Omental fat pad (tissue), 4 donors: ENCODE data around the gene PPP1R13B. TPM values are rescaled to one million over a fixed set of nuclear protein-coding genes. Genes with fewer than 3 reads are reported as not detected.

ENCODE experiments used
- ATAC-seq: fragments of 150-250 bp; one replicate; pipeline ENCODE4 v1.9.1; 2016; ENCODE audit warnings: mild to moderate bottlenecking, moderate library complexity; ENCODE audit not compliant: low FRiP score
- DNase-seq: peaks from one replicate; pipeline ENCODE4 v3.0.0-alpha.2; 2019; ENCODE audit warnings: low spot score
- small RNA-seq: library from RNA; depleted of rRNA; stranded (forward); fragments of <200 nt; gene quantifications from one replicate; pipeline ENCODE3, GENCODE V24; 2016
- total RNA-seq, 4 donors: library from RNA; depleted of rRNA; stranded (reverse); fragments of >200 nt; gene quantifications; one replicate each; pipeline ENCODE4 v1.1.0, GENCODE V29; 2016
- TF ChIP-seq, protein P1 (sequence below), 3 donors: fragments of 450-650 bp; IDR thresholded peaks; one replicate each; pipeline ENCODE4 v1.5.1; 2016 to 2017; ENCODE audit warnings: antibody characterized with exemption in 3 of 3, mild to moderate bottlenecking in 3 of 3, moderate library complexity in 2 of 3

The PPP1R13B gene
- total RNA-seq, 4 donors from 2014 or later = 9.7 to 31.1 (median 15.0) TPM

DNA sequence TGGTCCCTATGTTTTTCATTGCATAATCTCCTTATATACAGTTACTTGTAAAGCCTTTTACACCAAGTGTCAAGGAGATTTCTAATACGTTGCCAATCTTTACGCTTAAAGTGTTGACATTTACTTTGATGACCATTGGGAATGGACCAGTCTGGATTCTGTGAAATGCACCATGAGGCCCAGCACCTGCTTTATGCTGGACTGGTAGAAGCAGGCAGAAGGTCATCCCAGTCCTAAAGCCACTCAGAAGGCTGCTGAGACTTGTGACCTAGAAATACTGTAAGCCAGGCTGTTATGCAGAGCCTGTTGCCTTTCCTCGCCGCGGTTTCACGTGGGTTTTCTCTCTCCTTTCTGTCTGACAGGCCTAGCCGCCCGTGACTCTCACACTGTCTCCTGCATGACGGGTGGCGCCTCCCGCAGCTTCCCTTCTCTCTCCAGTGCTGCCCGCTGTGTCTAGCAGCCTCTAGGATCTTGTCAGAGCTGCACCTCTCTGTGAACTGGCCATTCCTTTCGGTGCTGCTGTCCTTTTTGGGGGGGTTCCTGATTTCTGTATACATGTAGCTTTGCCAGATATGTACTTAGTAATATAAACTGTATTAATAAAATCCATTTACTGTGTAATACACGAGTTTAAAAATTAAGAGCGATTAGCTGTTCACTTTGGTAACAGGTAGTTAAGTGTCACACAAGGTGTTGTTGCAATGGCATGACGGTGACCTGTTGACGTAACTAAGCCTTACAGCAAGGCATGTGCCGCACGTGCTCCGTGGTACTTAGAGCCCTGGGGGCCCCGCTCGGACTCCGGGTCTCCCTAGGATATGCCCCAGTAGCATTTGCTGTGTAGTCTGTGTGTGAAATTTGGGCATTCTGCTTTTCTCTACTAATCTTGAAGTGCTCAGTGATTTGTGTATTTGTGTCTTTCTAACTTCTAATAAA, 161.8 kb downstream of the PPP1R13B start:
- TF ChIP-seq, protein P1, sequence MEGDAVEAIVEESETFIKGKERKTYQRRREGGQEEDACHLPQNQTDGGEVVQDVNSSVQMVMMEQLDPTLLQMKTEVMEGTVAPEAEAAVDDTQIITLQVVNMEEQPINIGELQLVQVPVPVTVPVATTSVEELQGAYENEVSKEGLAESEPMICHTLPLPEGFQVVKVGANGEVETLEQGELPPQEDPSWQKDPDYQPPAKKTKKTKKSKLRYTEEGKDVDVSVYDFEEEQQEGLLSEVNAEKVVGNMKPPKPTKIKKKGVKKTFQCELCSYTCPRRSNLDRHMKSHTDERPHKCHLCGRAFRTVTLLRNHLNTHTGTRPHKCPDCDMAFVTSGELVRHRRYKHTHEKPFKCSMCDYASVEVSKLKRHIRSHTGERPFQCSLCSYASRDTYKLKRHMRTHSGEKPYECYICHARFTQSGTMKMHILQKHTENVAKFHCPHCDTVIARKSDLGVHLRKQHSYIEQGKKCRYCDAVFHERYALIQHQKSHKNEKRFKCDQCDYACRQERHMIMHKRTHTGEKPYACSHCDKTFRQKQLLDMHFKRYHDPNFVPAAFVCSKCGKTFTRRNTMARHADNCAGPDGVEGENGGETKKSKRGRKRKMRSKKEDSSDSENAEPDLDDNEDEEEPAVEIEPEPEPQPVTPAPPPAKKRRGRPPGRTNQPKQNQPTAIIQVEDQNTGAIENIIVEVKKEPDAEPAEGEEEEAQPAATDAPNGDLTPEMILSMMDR (IDR thresholded peaks at IDR 0.05) = no peak
- no peak for ATAC-seq
- no peak for DNase-seq

DNA sequence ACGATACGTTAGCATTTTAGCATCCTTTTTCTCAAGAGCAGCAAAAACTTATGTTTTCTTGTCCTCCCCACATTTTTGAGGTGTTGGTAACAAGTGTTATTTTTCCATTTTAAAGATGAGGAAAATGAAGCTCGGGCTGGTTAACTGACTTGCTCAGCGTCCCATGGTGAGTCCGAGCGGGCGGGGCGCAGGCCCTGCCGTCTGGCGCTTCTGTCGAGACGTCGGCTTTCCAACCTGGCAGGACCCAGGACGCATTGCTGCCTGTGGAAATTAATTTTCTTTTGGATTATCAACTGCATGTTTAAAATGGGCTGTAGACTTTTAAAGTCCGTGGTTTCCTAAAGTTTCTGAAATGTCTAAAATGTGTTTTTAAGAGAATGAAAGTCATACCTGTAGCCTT, 162.5 kb downstream of the PPP1R13B start:
- DNase-seq (no peak), ATAC-seq (no peak)
- TF ChIP-seq, protein P1 (IDR thresholded peaks at IDR 0.05) = no peak

DNA sequence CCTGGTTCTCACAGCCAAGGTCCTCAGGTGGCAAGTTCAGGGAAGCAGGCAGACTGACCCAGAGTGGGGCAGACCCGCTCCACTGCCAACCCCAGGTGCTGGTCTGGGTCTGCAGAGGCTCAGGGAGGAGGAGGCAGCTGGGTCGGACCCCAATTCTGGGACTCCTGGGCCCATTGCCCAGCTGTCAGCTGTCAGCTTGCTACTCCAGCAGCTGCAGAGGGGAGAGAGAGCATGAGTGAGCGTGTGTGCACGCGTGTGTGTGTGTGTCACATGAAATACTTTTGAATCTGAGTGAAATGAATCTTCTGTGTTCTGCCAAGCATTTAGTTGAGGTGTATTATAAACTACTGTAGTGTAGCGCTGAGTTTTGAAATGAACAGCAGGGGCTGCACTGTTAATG, 162.9 kb downstream of the PPP1R13B start:
- DNase-seq (no peak), ATAC-seq (no peak)
- TF ChIP-seq, protein P1 (IDR thresholded peaks at IDR 0.05) = no peak

Small RNAs within 50 kb of the gene (small RNA-seq; reads per million reads assigned to genes)
- gene RF00019 = not detected
- gene RF00280 = not detected

Other genes starting within 250 kb of the PPP1R13B start
- gene KLC1, start 218.4 kb downstream of the PPP1R13B start, total RNA-seq = 100 to 1,000 TPM; 195 to 349 (median 289) TPM
- gene XRCC3, start 132.1 kb downstream of the PPP1R13B start, total RNA-seq = 1 to 10 TPM; 2.7 to 8.2 (median 4.0) TPM
- gene ZFYVE21, start 131.8 kb downstream of the PPP1R13B start, total RNA-seq = 100 to 1,000 TPM in 2 of 4 donors, 10 to 100 TPM in 2; 66.1 to 145 (median 97.1) TPM
- gene TDRD9, start 80.9 kb upstream of the PPP1R13B start, total RNA-seq = 1 to 10 TPM in 2 of 4 donors, under 1 TPM in 2; 0.28 to 8.0 (median 1.1) TPM
- gene RD3L, start 95.0 kb upstream of the PPP1R13B start, total RNA-seq = not detected
- gene ASPG, start 238.1 kb upstream of the PPP1R13B start, total RNA-seq = 1 to 10 TPM in 3 of 4 donors, not detected in 1; 1.5 to 2.0 (median 1.9) TPM